ENCODE data around the gene AGA. TPM values are rescaled to one million over a fixed set of nuclear protein-coding genes. Genes with fewer than 3 reads are reported as not detected.

AGA gene
- total and polyA plus RNA-seq, 2 of the 4 experiments (the other 2 are of a cell fraction): 26.3 to 38.5 TPM

DNA sequence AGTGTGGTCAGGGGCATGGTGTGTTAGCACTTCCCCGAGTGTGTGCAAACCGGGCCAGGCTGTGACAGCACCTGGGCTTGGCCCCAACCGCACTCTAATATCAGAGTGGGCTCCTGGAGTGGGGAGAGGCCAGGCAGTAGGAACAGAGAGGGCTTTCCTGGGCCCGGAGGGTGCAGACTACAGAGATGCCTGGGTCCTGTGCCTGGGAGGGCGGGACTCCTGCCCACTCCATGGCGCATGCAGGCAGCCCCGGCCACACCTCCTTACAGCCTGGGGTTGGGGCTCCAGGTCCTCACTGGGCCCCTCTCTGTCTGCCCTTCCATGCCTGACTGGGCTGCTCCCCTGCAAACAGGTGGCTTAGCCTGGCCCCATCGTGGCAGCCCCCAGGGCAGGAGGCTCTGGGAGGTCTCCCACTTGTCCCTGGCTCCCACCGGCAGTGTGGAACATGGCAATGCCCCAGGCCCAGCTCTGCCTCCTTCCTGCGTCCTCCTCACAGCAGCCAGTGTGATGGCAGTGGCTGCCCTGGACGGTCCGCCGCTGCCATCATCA lies 60.4 kb downstream of the AGA start:
- Histone ChIP-seq H2AK9ac (replicated peaks; ENCODE audit: low read depth, low read length, poor library complexity) (peak overlapping the region; percentile 34), H2BK15ac (ENCODE audit: low read depth, low read length) (no peak overlapping the region), H4K5ac (ENCODE audit: low read depth, low read length) (no peak overlapping the region), H3K4ac (ENCODE audit: low read depth, low read length) (no peak overlapping the region), H4K20me1 (ENCODE audit: insufficient read depth, low read length) (no peaks in the 10 kb centered on the region), H3K56ac (ENCODE audit: extremely low read depth, insufficient read depth, low read length) (no peak overlapping the region), H2BK5ac (ENCODE audit: low read depth, low read length, poor library complexity, severe bottlenecking) (no peak overlapping the region), H3K9me1 (ENCODE audit: insufficient read depth, low read length) (no peaks in the 10 kb centered on the region), H3K79me1 (ENCODE audit: low read depth in 1 of 2, low read length in 2 of 2) (no peaks in the 10 kb centered on the region), H3K27me3 (ENCODE audit: control insufficient read depth, insufficient read depth, low read length) (no peaks in the 10 kb centered on the region), H2AK5ac (ENCODE audit: low read depth, low read length) (peak overlapping the region; percentile 35), H3K4me1 (ENCODE audit: control insufficient read depth, insufficient read depth, low read length) (no peaks in the 10 kb centered on the region), H3K4me2 (ENCODE audit: low read depth, low read length) (no peak overlapping the region), H3K9ac (ENCODE audit: low read depth, low read length) (no peak overlapping the region), H2AFZ (replicated peaks; ENCODE audit: low read length, poor library complexity) (peak overlapping the region; percentile 37), H2BK20ac (ENCODE audit: low read depth, low read length) (no peak overlapping the region), H3K4me3 (ENCODE audit: insufficient read depth, low read depth, low read length) (no peak overlapping the region), H2BK120ac (ENCODE audit: low read depth, low read length) (no peak overlapping the region), H3K9me3 (ENCODE audit: control insufficient read depth, insufficient read depth, low read length) (no peaks in the 10 kb centered on the region), H3K18ac (ENCODE audit: low read depth, low read length) (no peak overlapping the region), H4K8ac (ENCODE audit: low read depth in 2 of 2, low read length in 2 of 2) (no peak overlapping the region), H4K91ac (ENCODE audit: insufficient read depth, low read depth, low read length) (no peak overlapping the region), H3K14ac (replicated peaks; ENCODE audit: low read depth, low read length) (no peak overlapping the region), H3K27ac (ENCODE audit: insufficient read depth, low read length) (no peak overlapping the region), H3K36me3 (ENCODE audit: control insufficient read depth, insufficient read depth, low read length) (no peaks in the 10 kb centered on the region), H3K23ac (ENCODE audit: low read depth, low read length) (no peak overlapping the region)
- TF ChIP-seq BHLHE40 (IDR thresholded peaks at IDR 0.05; ENCODE audit: low read depth, low read length) (no peak), MAFK (IDR thresholded peaks at IDR 0.05; ENCODE audit: low read depth, low read length) (no peak), MAZ (IDR thresholded peaks at IDR 0.05; ENCODE audit: borderline replicate concordance, low read depth, low read length) (no peak), POLR2A (IDR thresholded peaks at IDR 0.05; ENCODE audit: low read depth, low read length) (no peak), CHD1 (IDR thresholded peaks at IDR 0.05; ENCODE audit: low read depth, low read length) (no peak), RFX5 (IDR thresholded peaks at IDR 0.05; ENCODE audit: low read depth, low read length) (no peak)
- no TSS peak for BruUV-seq (replicated peaks)
- in situ Hi-C loops (cut with MboI; ENCODE audit: low sequenced_read_pairs): no loop called here
- WGBS, 2 experiments (ENCODE audit: extremely low coverage in 2 of 2, insufficient read length in 1 of 2): 97% methylated on average over 5 of the region's 13 CpGs; no CpG with 5 or more reads in 1 of the 2 experiments
- ATAC-seq (ENCODE audit: low read depth): no peak
- ChIA-PET POLR2A (ENCODE audit: unreplicated experiment) (no interaction called here), CTCF (interaction anchor here (0.6 to 1.0 kb wide), 2 partner anchors 10 to 282 kb away, joined by 3 read pairs; no protein-coding TSS in a partner anchor)
- no peak for DNase-seq
- intact Hi-C loops (cut with micrococcal nuclease): no loop called here
- dilution Hi-C loops (cut with HindIII; ENCODE audit: low sequenced_read_pairs, unreplicated experiment): no loop called here

Other genes with a start within 250 kb of the AGA start
- gene NEIL3, start 132.6 kb downstream of the AGA start, total RNA-seq (2012; rRNA removed): 7.9 and 10.3 TPM in 2 replicates
- 4.4 and 4.5 TPM in 2 replicates for gene NEIL3, start 132.6 kb downstream of the AGA start, polyA plus RNA-seq (2012; rRNA removed)